Tibial nerve (tissue), 4 donors: ENCODE data around the gene GNA12. TPM values are rescaled to one million over a fixed set of nuclear protein-coding genes. Genes with fewer than 3 reads are reported as not detected.

Experiments used
- DNase-seq, 2 donors: peaks; one replicate each; pipeline ENCODE4 v3.0.0-alpha.2; 2019; ENCODE audit warnings: low spot score in 2 of 2
- H3K27ac ChIP-seq, 4 donors: fragments of 200-600 bp; sonication (generic) in 3 of 4; one replicate each; pipeline ENCODE4 v1.5.1; 2017 to 2019; ENCODE audit warnings: mild to moderate bottlenecking in 1 of 4
- H3K27me3 ChIP-seq, 2 donors: fragments of 200-600 bp; sonication (generic) in 1 of 2; one replicate each; pipeline versions ENCODE4 v1.5.1 to v1.6.0; 2017 to 2019
- H3K36me3 ChIP-seq, 3 donors: fragments of 200-600 bp; sonication (generic); one replicate each; pipeline ENCODE4 v1.5.1; 2018 to 2019
- H3K4me1 ChIP-seq, 4 donors: fragments of 200-600 bp; sonication (generic) in 3 of 4; one replicate each; pipeline ENCODE4 v1.5.1; 2017 to 2019
- H3K4me3 ChIP-seq, 4 donors: fragments of 200-600 bp; sonication (generic) in 3 of 4; one replicate each; pipeline ENCODE4 v1.5.1; 2017 to 2019; ENCODE audit warnings: mild to moderate bottlenecking in 1 of 4, moderate library complexity in 1 of 4
- H3K9me3 ChIP-seq, 4 donors: fragments of 200-600 bp; sonication (generic) in 3 of 4; one replicate each; pipeline ENCODE4 v1.5.1; 2017 to 2019
- CTCF ChIP-seq, 5 experiments: fragments of 200-600 bp in 3 of 5; fragments of 450-650 bp in 2 of 5; sonication (generic) in 3 of 5; IDR thresholded peaks; one replicate each; pipeline ENCODE4 v1.5.1; 2016 to 2019; ENCODE audit warnings: antibody characterized with exemption in 5 of 5, mild to moderate bottlenecking in 3 of 5, moderate library complexity in 2 of 5
- EP300 ChIP-seq, 2 donors: sonication (generic); formaldehyde crosslinking; IDR thresholded peaks; one replicate each; pipeline ENCODE4 v1.6.1; 2017; ENCODE audit warnings: antibody characterized with exemption in 2 of 2, mild to moderate bottlenecking in 1 of 2
- POLR2A ChIP-seq, 2 donors: fragments of 450-650 bp; IDR thresholded peaks; one replicate each; pipeline ENCODE4 v1.6.1; 2017; ENCODE audit warnings: antibody characterized with exemption in 2 of 2, mild to moderate bottlenecking in 2 of 2, moderate library complexity in 2 of 2
- WGBS, 2 donors: methylation state at CpG; one replicate each; pipeline ENCODE4 v1.1.5; 2018; 5-methylcytosine and 5-hydroxymethylcytosine counted together
- total RNA-seq, 4 donors: library from RNA; depleted of rRNA; stranded (reverse); fragments of >200 nt; gene quantifications; one replicate each; pipeline ENCODE4 v1.1.0, GENCODE V29; 2016

The GNA12 gene
- total RNA-seq, 4 donors from 2014 or later, result 21.3 to 36.0 (median 29.4) TPM

GRCh38 chr7:2717293-2718261, 126.5 kb downstream of the GNA12 start:
- TF ChIP-seq POLR2A (IDR thresholded peaks at IDR 0.05), result no peak
- TF ChIP-seq CTCF (IDR thresholded peaks at IDR 0.05), result no peak
- no peak for TF ChIP-seq EP300 (IDR thresholded peaks at IDR 0.05)
- peaks cover 0 to 22% (median 2%) of the 10 kb centered on the region in 4 donors for H3K4me1 ChIP-seq
- WGBS, 2 donors, result 53 to 60% methylated on average over 41 to 47 of the region's 47 CpGs
- peaks cover 0 to 85% (median 0%) of the 10 kb centered on the region in 3 donors for H3K36me3 ChIP-seq
- peaks cover 0 to 6% (median 0%) of the 10 kb centered on the region in 4 donors for H3K9me3 ChIP-seq
- H3K4me3 ChIP-seq, result no peak overlapping the region
- peak overlapping the region in 1 of 4 donors; percentile 11 for H3K27ac ChIP-seq
- DNase-seq, result no peak
- H3K27me3 ChIP-seq, result no peaks in the 10 kb centered on the region

GRCh38 chr7:2716906-2717292, 127.2 kb downstream of the GNA12 start:
- H3K27me3 ChIP-seq, result no peaks in the 10 kb centered on the region
- no peak for DNase-seq
- peaks cover 0 to 6% (median 0%) of the 10 kb centered on the region in 4 donors for H3K9me3 ChIP-seq
- 79 to 83% methylated on average over 20 of the region's 20 CpGs for WGBS, 2 donors
- H3K27ac ChIP-seq, result peak overlapping the region in 1 of 4 donors; percentile 11
- TF ChIP-seq CTCF (IDR thresholded peaks at IDR 0.05) (no peak), EP300 (IDR thresholded peaks at IDR 0.05) (no peak), POLR2A (IDR thresholded peaks at IDR 0.05) (no peak)
- no peak overlapping the region for H3K4me3 ChIP-seq
- peaks cover 0 to 85% (median 0%) of the 10 kb centered on the region in 3 donors for H3K36me3 ChIP-seq
- H3K4me1 ChIP-seq, result peaks cover 0 to 22% (median 2%) of the 10 kb centered on the region in 4 donors

- no peak overlapping the region for H3K4me3 ChIP-seq
- 82 to 87% methylated on average over 11 of the region's 11 CpGs for WGBS, 2 donors
- TF ChIP-seq CTCF (IDR thresholded peaks at IDR 0.05), result no peak
- no peak for TF ChIP-seq POLR2A (IDR thresholded peaks at IDR 0.05)
- TF ChIP-seq EP300 (IDR thresholded peaks at IDR 0.05), result no peak
- peaks cover 0 to 22% (median 2%) of the 10 kb centered on the region in 4 donors for H3K4me1 ChIP-seq
- DNase-seq, result no peak
- H3K9me3 ChIP-seq, result peaks cover 0 to 6% (median 0%) of the 10 kb centered on the region in 4 donors
- peak overlapping the region in 1 of 4 donors; percentile 11 for H3K27ac ChIP-seq
- H3K36me3 ChIP-seq, result peaks cover 0 to 84% (median 0%) of the 10 kb centered on the region in 3 donors
- no peaks in the 10 kb centered on the region for H3K27me3 ChIP-seq
Measured at GRCh38 chr7:2716488-2716887, 127.6 kb downstream of the GNA12 start.

GRCh38 chr7:2715341-2716231, 128.5 kb downstream of the GNA12 start:
- WGBS, 2 donors, result 55 to 71% methylated on average over 22 of the region's 22 CpGs
- TF ChIP-seq EP300 (IDR thresholded peaks at IDR 0.05) (no peak), POLR2A (IDR thresholded peaks at IDR 0.05) (no peak), CTCF (IDR thresholded peaks at IDR 0.05) (no peak)
- H3K36me3 ChIP-seq, result peaks cover 0 to 83% (median 0%) of the 10 kb centered on the region in 3 donors
- no peak overlapping the region for H3K4me3 ChIP-seq
- H3K27me3 ChIP-seq, result no peaks in the 10 kb centered on the region
- H3K4me1 ChIP-seq, result peaks cover 0 to 22% (median 4%) of the 10 kb centered on the region in 4 donors
- no peak overlapping the region for H3K27ac ChIP-seq
- peaks cover 0 to 6% (median 0%) of the 10 kb centered on the region in 4 donors for H3K9me3 ChIP-seq
- DNase-seq, result no peak
